NCI-H1694 (cell line): ENCODE data around the gene HNF4A.

Experiments used
- DNase-seq: peaks from one replicate; lab custom pipeline; 2025; lab: John Stamatoyannopoulos, UW

Gene HNF4A

GRCh38 chr20:44405785-44406571, 50.5 kb downstream of the HNF4A start:
- no peak for DNase-seq

GRCh38 chr20:44406572-44407137, 51.2 kb downstream of the HNF4A start:
- no peak for DNase-seq

GRCh38 chr20:44407402-44408184, 52.1 kb downstream of the HNF4A start:
- no peak for DNase-seq

GRCh38 chr20:44409132-44409600, 53.7 kb downstream of the HNF4A start:
- no peak for DNase-seq

- no peak for DNase-seq
These were observed 55.1 kb downstream of the HNF4A start for GRCh38 chr20:44410583-44411019.

- DNase-seq, result no peak
These were observed 55.7 kb downstream of the HNF4A start for GRCh38 chr20:44411020-44411756.

- no peak for DNase-seq
These were observed 56.4 kb downstream of the HNF4A start for GRCh38 chr20:44411757-44412401.

GRCh38 chr20:44412402-44413144, 57.1 kb downstream of the HNF4A start:
- no peak for DNase-seq

GRCh38 chr20:44413575-44414345, 58.3 kb downstream of the HNF4A start:
- DNase-seq, result no peak

- no peak for DNase-seq
These were observed 58.8 kb downstream of the HNF4A start for GRCh38 chr20:44414346-44414714.

- no peak for DNase-seq
These were observed 59.3 kb downstream of the HNF4A start for GRCh38 chr20:44414808-44415207.

- no peak for DNase-seq
These were observed 60.6 kb downstream of the HNF4A start for GRCh38 chr20:44415833-44416715.

- no peak for DNase-seq
These were observed 62.8 kb downstream of the HNF4A start for GRCh38 chr20:44418069-44418905.

- no peak for DNase-seq
These were observed 63.8 kb downstream of the HNF4A start for GRCh38 chr20:44419131-44419844.

- no peak for DNase-seq
These were observed 65.0 kb downstream of the HNF4A start for GRCh38 chr20:44420497-44420896.

- no peak for DNase-seq
These were observed 66.6 kb downstream of the HNF4A start for GRCh38 chr20:44422083-44422482.

GRCh38 chr20:44423480-44423879, 68.0 kb downstream of the HNF4A start:
- no peak for DNase-seq
